Measurements from ENCODE around the gene HAND2.

The HAND2 gene

DNA sequence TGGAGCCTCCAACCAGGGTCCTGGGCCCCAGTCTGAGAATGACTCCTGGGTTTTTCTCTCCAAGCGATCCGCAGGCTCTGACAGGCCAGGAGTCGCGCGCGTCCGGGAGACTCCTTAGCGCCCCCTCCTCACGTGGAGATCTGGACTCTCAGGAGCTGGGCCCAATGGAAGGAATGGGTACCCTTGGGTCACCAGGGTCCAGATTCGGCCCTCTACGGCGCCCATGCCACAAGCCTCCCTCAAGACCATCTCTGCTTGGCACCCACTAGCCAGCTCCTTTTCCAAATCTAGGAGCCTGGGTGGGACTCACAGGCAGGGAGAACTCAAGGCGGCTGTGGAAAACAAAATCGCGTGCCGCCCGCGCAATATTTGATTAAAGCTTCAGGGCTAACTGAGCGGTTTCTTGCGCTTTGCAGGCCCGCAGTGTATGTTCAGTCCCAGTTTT is 7.1 kb downstream of the HAND2 start:
- H3K4me3 ChIP-seq (replicated peaks; ENCODE audit: insufficient read depth, low read length) = peak overlapping the region; percentile 29; the same call in 1 of the 2 replicates
- no peak overlapping the region for H3K27ac ChIP-seq (replicated peaks)
- no peak for TF ChIP-seq POLR2AphosphoS5 (IDR thresholded peaks at IDR 0.05; ENCODE audit: low read depth)
- no peak for TF ChIP-seq SPI1 (IDR thresholded peaks at IDR 0.05; ENCODE audit: borderline replicate concordance, low read depth)
- TF ChIP-seq, protein P1, sequence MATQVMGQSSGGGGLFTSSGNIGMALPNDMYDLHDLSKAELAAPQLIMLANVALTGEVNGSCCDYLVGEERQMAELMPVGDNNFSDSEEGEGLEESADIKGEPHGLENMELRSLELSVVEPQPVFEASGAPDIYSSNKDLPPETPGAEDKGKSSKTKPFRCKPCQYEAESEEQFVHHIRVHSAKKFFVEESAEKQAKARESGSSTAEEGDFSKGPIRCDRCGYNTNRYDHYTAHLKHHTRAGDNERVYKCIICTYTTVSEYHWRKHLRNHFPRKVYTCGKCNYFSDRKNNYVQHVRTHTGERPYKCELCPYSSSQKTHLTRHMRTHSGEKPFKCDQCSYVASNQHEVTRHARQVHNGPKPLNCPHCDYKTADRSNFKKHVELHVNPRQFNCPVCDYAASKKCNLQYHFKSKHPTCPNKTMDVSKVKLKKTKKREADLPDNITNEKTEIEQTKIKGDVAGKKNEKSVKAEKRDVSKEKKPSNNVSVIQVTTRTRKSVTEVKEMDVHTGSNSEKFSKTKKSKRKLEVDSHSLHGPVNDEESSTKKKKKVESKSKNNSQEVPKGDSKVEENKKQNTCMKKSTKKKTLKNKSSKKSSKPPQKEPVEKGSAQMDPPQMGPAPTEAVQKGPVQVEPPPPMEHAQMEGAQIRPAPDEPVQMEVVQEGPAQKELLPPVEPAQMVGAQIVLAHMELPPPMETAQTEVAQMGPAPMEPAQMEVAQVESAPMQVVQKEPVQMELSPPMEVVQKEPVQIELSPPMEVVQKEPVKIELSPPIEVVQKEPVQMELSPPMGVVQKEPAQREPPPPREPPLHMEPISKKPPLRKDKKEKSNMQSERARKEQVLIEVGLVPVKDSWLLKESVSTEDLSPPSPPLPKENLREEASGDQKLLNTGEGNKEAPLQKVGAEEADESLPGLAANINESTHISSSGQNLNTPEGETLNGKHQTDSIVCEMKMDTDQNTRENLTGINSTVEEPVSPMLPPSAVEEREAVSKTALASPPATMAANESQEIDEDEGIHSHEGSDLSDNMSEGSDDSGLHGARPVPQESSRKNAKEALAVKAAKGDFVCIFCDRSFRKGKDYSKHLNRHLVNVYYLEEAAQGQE (IDR thresholded peaks at IDR 0.05; ENCODE audit: insufficient replicate concordance, low read depth) = no peak
- TF ChIP-seq GABPA (IDR thresholded peaks at IDR 0.05; ENCODE audit: low read depth) = no peak
- TF ChIP-seq, protein P2, sequence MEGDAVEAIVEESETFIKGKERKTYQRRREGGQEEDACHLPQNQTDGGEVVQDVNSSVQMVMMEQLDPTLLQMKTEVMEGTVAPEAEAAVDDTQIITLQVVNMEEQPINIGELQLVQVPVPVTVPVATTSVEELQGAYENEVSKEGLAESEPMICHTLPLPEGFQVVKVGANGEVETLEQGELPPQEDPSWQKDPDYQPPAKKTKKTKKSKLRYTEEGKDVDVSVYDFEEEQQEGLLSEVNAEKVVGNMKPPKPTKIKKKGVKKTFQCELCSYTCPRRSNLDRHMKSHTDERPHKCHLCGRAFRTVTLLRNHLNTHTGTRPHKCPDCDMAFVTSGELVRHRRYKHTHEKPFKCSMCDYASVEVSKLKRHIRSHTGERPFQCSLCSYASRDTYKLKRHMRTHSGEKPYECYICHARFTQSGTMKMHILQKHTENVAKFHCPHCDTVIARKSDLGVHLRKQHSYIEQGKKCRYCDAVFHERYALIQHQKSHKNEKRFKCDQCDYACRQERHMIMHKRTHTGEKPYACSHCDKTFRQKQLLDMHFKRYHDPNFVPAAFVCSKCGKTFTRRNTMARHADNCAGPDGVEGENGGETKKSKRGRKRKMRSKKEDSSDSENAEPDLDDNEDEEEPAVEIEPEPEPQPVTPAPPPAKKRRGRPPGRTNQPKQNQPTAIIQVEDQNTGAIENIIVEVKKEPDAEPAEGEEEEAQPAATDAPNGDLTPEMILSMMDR (IDR thresholded peaks at IDR 0.05; ENCODE audit: insufficient read depth, low read length) = no peak
- peaks cover 98% of the 10 kb centered on the region for H3K27me3 ChIP-seq (ENCODE audit: insufficient read depth, poor library complexity, severe bottlenecking)
- no peak for DNase-seq (ENCODE audit: low read depth in 1 of 2, low spot score in 1 of 2)

DNA sequence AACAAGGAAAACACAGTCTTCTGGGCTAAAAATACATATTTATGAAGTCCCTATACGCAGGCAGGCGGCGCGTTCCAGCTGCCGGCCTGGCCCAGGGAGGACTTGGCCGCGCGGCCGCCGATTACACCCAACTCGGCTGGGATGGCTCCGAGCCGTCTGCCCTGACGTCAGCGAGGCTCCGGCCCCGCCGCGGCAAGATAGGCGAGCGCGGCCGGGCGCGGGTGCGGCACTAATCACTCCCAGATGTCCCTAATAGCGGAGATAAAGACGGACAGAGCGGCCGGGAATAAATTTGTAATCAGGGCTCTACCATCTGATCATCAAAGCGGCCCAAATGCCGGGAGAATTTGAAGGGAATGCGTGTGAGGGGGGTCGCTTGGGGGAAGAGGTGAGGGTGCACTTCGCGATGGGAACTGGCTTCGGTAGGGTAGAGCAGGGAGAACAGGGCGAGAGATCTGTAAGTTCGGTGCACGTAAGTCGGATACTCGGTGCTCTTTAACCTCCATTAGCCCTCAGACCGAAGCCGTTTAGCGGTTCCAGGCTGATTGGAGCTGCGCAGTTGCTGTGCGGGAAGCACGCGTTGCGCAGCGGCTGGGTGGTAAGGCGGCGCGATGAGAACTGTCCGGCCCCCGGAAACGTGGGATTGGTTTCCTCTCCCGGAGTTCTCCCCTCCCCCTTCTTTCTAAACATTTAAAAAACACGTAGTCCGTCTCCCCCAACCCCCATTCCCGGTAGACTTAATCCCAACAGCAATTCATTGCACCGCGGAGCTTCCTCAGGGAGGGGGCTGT is 7.7 kb downstream of the HAND2 start:
- H3K27me3 ChIP-seq (ENCODE audit: insufficient read depth, poor library complexity, severe bottlenecking) = peaks cover 98% of the 10 kb centered on the region
- TF ChIP-seq POLR2AphosphoS5 (IDR thresholded peaks at IDR 0.05; ENCODE audit: low read depth) (no peak), GABPA (IDR thresholded peaks at IDR 0.05; ENCODE audit: low read depth) (no peak), SPI1 (IDR thresholded peaks at IDR 0.05; ENCODE audit: borderline replicate concordance, low read depth) (no peak)
- TF ChIP-seq, protein P2 (IDR thresholded peaks at IDR 0.05; ENCODE audit: insufficient read depth, low read length) = no peak
- TF ChIP-seq, protein P1 (IDR thresholded peaks at IDR 0.05; ENCODE audit: insufficient replicate concordance, low read depth) = no peak
- peak overlapping the region; percentile 29 for H3K4me3 ChIP-seq (replicated peaks; ENCODE audit: insufficient read depth, low read length)
- DNase-seq (ENCODE audit: low read depth in 1 of 2, low spot score in 1 of 2) = peak in 1 of 2 experiments; percentile 20
- H3K27ac ChIP-seq (replicated peaks) = no peak overlapping the region

DNA sequence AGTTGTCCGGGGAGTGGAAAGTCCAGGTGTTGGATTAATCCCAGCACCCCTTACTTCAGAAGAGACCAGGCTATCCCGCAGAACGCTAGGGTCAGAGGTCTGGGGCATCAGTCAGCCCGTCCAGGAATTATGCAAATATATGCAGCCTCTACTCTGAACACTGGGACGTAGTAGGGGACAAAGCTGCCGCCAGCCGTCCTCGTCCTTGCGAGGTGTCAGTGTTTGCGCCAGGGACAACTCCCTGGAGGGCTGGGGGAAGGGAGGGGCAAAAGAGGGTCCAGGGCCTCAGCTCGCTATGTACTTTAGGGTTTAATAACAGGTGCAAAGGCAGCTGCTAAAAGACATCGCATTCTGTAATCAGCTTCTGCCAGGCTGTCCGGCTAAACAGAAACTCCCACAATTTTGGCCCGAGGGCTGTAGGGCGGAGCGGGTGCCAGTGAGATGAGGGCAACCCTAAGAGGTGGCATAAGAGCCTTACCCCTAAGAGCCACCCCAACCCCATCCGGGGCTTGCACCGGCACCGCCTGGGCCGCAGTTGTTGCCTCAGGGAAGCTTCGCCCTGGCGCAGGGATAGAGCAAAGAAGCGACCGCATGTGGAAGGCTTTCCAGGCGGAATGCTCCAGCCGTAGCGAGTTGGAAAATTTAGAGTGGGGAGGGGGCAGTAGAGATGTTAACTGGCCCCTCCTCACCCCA is 8.4 kb downstream of the HAND2 start:
- DNase-seq (ENCODE audit: low read depth in 1 of 2, low spot score in 1 of 2) = no peak
- no peak for TF ChIP-seq POLR2AphosphoS5 (IDR thresholded peaks at IDR 0.05; ENCODE audit: low read depth)
- no peak for TF ChIP-seq GABPA (IDR thresholded peaks at IDR 0.05; ENCODE audit: low read depth)
- TF ChIP-seq, protein P2 (IDR thresholded peaks at IDR 0.05; ENCODE audit: insufficient read depth, low read length) = no peak
- TF ChIP-seq SPI1 (IDR thresholded peaks at IDR 0.05; ENCODE audit: borderline replicate concordance, low read depth) = no peak
- TF ChIP-seq, protein P1 (IDR thresholded peaks at IDR 0.05; ENCODE audit: insufficient replicate concordance, low read depth) = no peak
- H3K27ac ChIP-seq (replicated peaks) = no peak overlapping the region
- peaks cover 98% of the 10 kb centered on the region for H3K27me3 ChIP-seq (ENCODE audit: insufficient read depth, poor library complexity, severe bottlenecking)
- no peak overlapping the region for H3K4me3 ChIP-seq (replicated peaks; ENCODE audit: insufficient read depth, low read length)

Measured in HL-60 (cell line).